Mesangial cell (primary cell): Measurements from ENCODE around the gene FAM25A. TPM values are rescaled to one million over a fixed set of nuclear protein-coding genes. Genes with fewer than 3 reads are reported as not detected.

Experiments
- total RNA-seq: library from RNA; depleted of rRNA; stranded (reverse); fragments of >200 nt; gene quantifications from 2 replicates; pipeline ENCODE4 v1.2.3, GENCODE V29; 2015

The FAM25A gene
- not detected in 2 replicates for total RNA-seq

GRCh38 chr10:87020056-87020455 lies at the start of gene FAM25A:
FAM25A (plus strand) TSS chr10:87020294; CDS start chr10:87020325, 31 bp downstream.

Other genes starting within 250 kb of the FAM25A start
- 0.13 and 0.16 TPM in 2 replicates for gene MMRN2, start 62.7 kb upstream of the FAM25A start, total RNA-seq
- 2.0 and 8.6 TPM in 2 replicates for gene SNCG, start 61.7 kb upstream of the FAM25A start, total RNA-seq
- gene ADIRF, start 51.8 kb upstream of the FAM25A start, total RNA-seq: 0.33 and 0.63 TPM in 2 replicates
- 101 and 112 TPM in 2 replicates for gene GLUD1, start 74.5 kb downstream of the FAM25A start, total RNA-seq
- 12.5 and 20.7 TPM in 2 replicates for gene SHLD2, start 74.9 kb downstream of the FAM25A start, total RNA-seq
- 0.49 and 0.76 TPM in 2 replicates for gene NUTM2A, start 205.2 kb downstream of the FAM25A start, total RNA-seq